H1 (cell line): ENCODE measurements around the gene GIGYF2. TPM values are rescaled to one million over a fixed set of nuclear protein-coding genes. Genes with fewer than 3 reads are reported as not detected.

Source experiments
- CTCF ChIA-PET: fragments of 300-600 bp; sonication (Branson Sonifier 250); formaldehyde crosslinking; loops from one replicate; lab custom pipeline; 2021; ENCODE audit not compliant: partially characterized antibody; lab: Charles Lee
- POLR2A ChIA-PET: fragments of 300-600 bp; sonication (Branson Sonifier 250); formaldehyde crosslinking; loops from one replicate; lab custom pipeline; 2021; ENCODE audit warnings: inconsistent platforms; ENCODE audit not compliant: partially characterized antibody; lab: Charles Lee
- DNase-seq, 2 experiments: peaks; one replicate each; pipeline versions ENCODE4 v3.0.0 to v3.0.0-alpha.2; 2010 to 2022; ENCODE audit warnings: low spot score in 2 of 2, low read depth in 1 of 2, mixed read lengths in 1 of 2
- FAIRE-seq: peaks from 2 replicates; lab custom pipeline; 2011; peaks lifted over from hg19 to GRCh38; lab: Jason Lieb, UNC
- H2AFZ ChIP-seq: 2 replicates; pipeline ENCODE4 v1.8.1; 2012; ENCODE audit warnings: low read length, inconsistent platforms
- H2AK5ac ChIP-seq: 2 replicates; pipeline ENCODE4 v1.6.1; 2013; ENCODE audit warnings: low read depth, low read length
- H2BK120ac ChIP-seq: replicated peaks from 2 replicates; pipeline ENCODE3; 2013; ENCODE audit warnings: low read depth, low read length, inconsistent platforms
- H2BK12ac ChIP-seq: 2 replicates; pipeline ENCODE4 v1.6.1; 2013; ENCODE audit warnings: low read depth, low read length
- H2BK15ac ChIP-seq: 2 replicates; pipeline ENCODE4 v1.6.1; 2013; ENCODE audit warnings: low read length
- H2BK20ac ChIP-seq: 2 replicates; pipeline ENCODE4 v1.6.1; 2013; ENCODE audit warnings: low read length
- H2BK5ac ChIP-seq: 2 replicates; pipeline ENCODE4 v1.6.1; 2013; ENCODE audit warnings: low read depth, low read length
- H3K14ac ChIP-seq: 2 replicates; pipeline ENCODE4 v1.6.1; 2013; ENCODE audit warnings: inconsistent platforms; ENCODE audit not compliant: insufficient read length
- H3K18ac ChIP-seq: 2 replicates; pipeline ENCODE4 v1.6.1; 2013; ENCODE audit warnings: low read length; ENCODE audit errors: extremely low read depth
- H3K23ac ChIP-seq: 2 replicates; pipeline ENCODE4 v1.6.1; 2013; ENCODE audit warnings: inconsistent platforms; ENCODE audit not compliant: insufficient read length
- H3K23me2 ChIP-seq: 2 replicates; pipeline ENCODE4 v1.6.1; 2013; ENCODE audit warnings: low read depth, low read length
- H3K27ac ChIP-seq: 2 replicates; pipeline ENCODE4 v1.6.1; 2011; ENCODE audit warnings: low read depth, low read length, inconsistent platforms
- H3K27me3 ChIP-seq, 4 experiments: replicated peaks in 1 of 4; 1 replicate in 1 of 4; 2 replicates in 3 of 4; pipeline versions ENCODE4 v1.6.1 to v1.8.1; 2011 to 2013; ENCODE audit warnings: low read length in 3 of 4, mild to moderate bottlenecking in 3 of 4, inconsistent platforms in 2 of 4, mixed read lengths in 2 of 4, moderate library complexity in 1 of 4; ENCODE audit not compliant: control insufficient read depth in 3 of 4, insufficient read depth in 3 of 4; ENCODE audit errors: extremely low read depth in 1 of 4
- H3K36me3 ChIP-seq, 4 experiments: 2 replicates each; pipeline versions ENCODE4 v1.6.1 to v1.8.1; 2011 to 2013; ENCODE audit warnings: mild to moderate bottlenecking in 4 of 4, low read length in 3 of 4, moderate library complexity in 2 of 4, control low read depth in 1 of 4, inconsistent platforms in 1 of 4; ENCODE audit not compliant: insufficient read depth in 4 of 4, control insufficient read depth in 2 of 4
- H3K4ac ChIP-seq: replicated peaks from 2 replicates; pipeline ENCODE3; 2013; ENCODE audit warnings: low read length, low read depth, mixed read lengths, inconsistent platforms; ENCODE audit not compliant: insufficient read length
- H3K4me1 ChIP-seq, 4 experiments: replicated peaks in 1 of 4; 1 replicate in 1 of 4; 2 replicates in 3 of 4; pipeline versions ENCODE4 v1.6.1 to v1.8.1; 2011 to 2013; ENCODE audit warnings: low read length in 3 of 4, inconsistent platforms in 2 of 4, mixed read lengths in 1 of 4; ENCODE audit not compliant: insufficient read depth in 4 of 4, control insufficient read depth in 3 of 4
- H3K4me2 ChIP-seq, 2 experiments: 2 replicates each; pipeline versions ENCODE4 v1.6.1 to v1.8.1; 2011 to 2013; ENCODE audit warnings: low read depth in 2 of 2, low read length in 2 of 2, control low read depth in 1 of 2, inconsistent platforms in 1 of 2, mild to moderate bottlenecking in 1 of 2; ENCODE audit not compliant: insufficient read depth in 1 of 2
- H3K4me3 ChIP-seq, 4 experiments: fragments of 200-600, 300-600 bp in 1 of 4; sonication (generic), shearing (Covaris generic), sonication (Bioruptor Twin) in 1 of 4; 2 replicates each; pipeline versions ENCODE4 v1.5.1 to v1.8.1; 2011 to 2016; ENCODE audit warnings: low read length in 4 of 4, low read depth in 3 of 4, control low read depth in 2 of 4, inconsistent platforms in 2 of 4, mild to moderate bottlenecking in 2 of 4, mixed read lengths in 1 of 4, moderate library complexity in 1 of 4; ENCODE audit not compliant: insufficient read depth in 2 of 4; ENCODE audit errors: extremely low read depth in 1 of 4
- H3K56ac ChIP-seq: replicated peaks from 2 replicates; pipeline ENCODE3; 2013; ENCODE audit warnings: low read depth, mild to moderate bottlenecking, mixed read lengths, low read length, inconsistent platforms; ENCODE audit not compliant: insufficient read length
- H3K79me1 ChIP-seq: 2 replicates; pipeline ENCODE4 v1.6.1; 2013; ENCODE audit warnings: low read depth, low read length, control low read depth
- H3K79me2 ChIP-seq, 2 experiments: 2 replicates each; pipeline versions ENCODE4 v1.6.1 to v1.8.1; 2012 to 2013; ENCODE audit warnings: low read length in 2 of 2, mild to moderate bottlenecking in 2 of 2, inconsistent platforms in 1 of 2; ENCODE audit not compliant: insufficient read depth in 2 of 2, control insufficient read depth in 1 of 2
- H3K9ac ChIP-seq, 4 experiments: replicated peaks in 1 of 4; 1 replicate in 1 of 4; 2 replicates in 3 of 4; pipeline versions ENCODE4 v1.6.1 to v1.8.1; 2011 to 2013; ENCODE audit warnings: low read depth in 3 of 4, low read length in 3 of 4, control low read depth in 2 of 4, mild to moderate bottlenecking in 2 of 4, moderate library complexity in 2 of 4, inconsistent platforms in 1 of 4; ENCODE audit errors: extremely low read depth in 1 of 4
- H3K9me3 ChIP-seq, 2 experiments: 2 replicates each; pipeline versions ENCODE4 v1.6.1 to v1.8.1; 2012 to 2013; ENCODE audit warnings: mild to moderate bottlenecking in 2 of 2, moderate library complexity in 2 of 2, control low read depth in 1 of 2, inconsistent platforms in 1 of 2, low read depth in 1 of 2, low read length in 1 of 2, mixed read lengths in 1 of 2; ENCODE audit not compliant: insufficient read depth in 2 of 2
- H4K20me1 ChIP-seq, 2 experiments: replicated peaks in 1 of 2; 2 replicates each; pipeline versions ENCODE3 to v1.8.1; 2011 to 2013; ENCODE audit warnings: inconsistent platforms in 2 of 2, low read length in 2 of 2, mild to moderate bottlenecking in 1 of 2; ENCODE audit not compliant: insufficient read depth in 2 of 2, control insufficient read depth in 1 of 2
- H4K5ac ChIP-seq: 2 replicates; pipeline ENCODE4 v1.6.1; 2013; ENCODE audit warnings: low read length, low read depth, mixed read lengths, inconsistent platforms; ENCODE audit not compliant: insufficient read length
- H4K8ac ChIP-seq: 2 replicates; pipeline ENCODE4 v1.8.0; 2013; ENCODE audit warnings: mild to moderate bottlenecking, moderate library complexity, low read length, inconsistent platforms; ENCODE audit not compliant: insufficient read depth; ENCODE audit errors: extremely low read depth
- H4K91ac ChIP-seq: replicated peaks from 2 replicates; pipeline ENCODE3; 2013; ENCODE audit warnings: low read length, mixed read lengths, inconsistent platforms; ENCODE audit not compliant: insufficient read length
- BACH1 ChIP-seq: IDR thresholded peaks from 2 replicates; pipeline ENCODE4 v1.6.1; 2012; ENCODE audit warnings: low read length, improper control_type of control experiment
- CBX5 ChIP-seq: fragments of 300-800, 300-1000 bp; sonication (generic); IDR thresholded peaks from 2 replicates; pipeline ENCODE4 v1.7.1; 2016; ENCODE audit warnings: antibody characterized with exemption, low read length, low read depth
- EZH2 ChIP-seq: fragments of 200-600 bp; sonication (generic); IDR thresholded peaks from 2 replicates; pipeline ENCODE4 v1.7.1; 2012; ENCODE audit warnings: low read depth, mild to moderate bottlenecking, moderate library complexity, low read length, inconsistent platforms; ENCODE audit not compliant: severe bottlenecking
- NANOG ChIP-seq: IDR thresholded peaks from 2 replicates; pipeline ENCODE4 v1.6.1; 2011; ENCODE audit warnings: low read length, low read depth, mild to moderate bottlenecking, inconsistent platforms; ENCODE audit not compliant: insufficient read depth, poor library complexity, severe bottlenecking
- SIRT6 ChIP-seq: IDR thresholded peaks from one replicate; pipeline ENCODE4 v1.7.1; 2012; ENCODE audit warnings: low read length, inconsistent platforms
- SP2 ChIP-seq: IDR thresholded peaks from 2 replicates; pipeline ENCODE4 v1.6.1; 2012; ENCODE audit warnings: mild to moderate bottlenecking, low read length, inconsistent platforms
- TEAD4 ChIP-seq: IDR thresholded peaks from 2 replicates; pipeline ENCODE4 v1.6.1; 2012; ENCODE audit warnings: low read depth, low read length, inconsistent platforms, mixed read lengths
- USF2 ChIP-seq: IDR thresholded peaks from 2 replicates; pipeline ENCODE4 v1.6.1; 2011; ENCODE audit warnings: low read length, improper control_type of control experiment
- polyA plus RNA-seq, 7 experiments: library from polyadenylated mRNA; depleted of rRNA in 3 of 7; stranded (reverse) in 5 of 7; unstranded in 2 of 7; fragments of >200 nt in 5 of 7; fragments of 200-250 nt in 2 of 7; gene quantifications; 1 replicate in 5 of 7; 2 replicates in 1 of 7; 4 replicates in 1 of 7; pipeline versions ENCODE4 v1.2.1 to v1.2.3, GENCODE V29; 2011 to 2013; ENCODE audit warnings: missing spikeins in 2 of 7, mixed read lengths in 2 of 7
- total RNA-seq: library from RNA; stranded (reverse); fragmentation: NEBNext Ultra II Directional; extraction: Animal tissue kit (Norgen Biotek cat#: 25700); gene quantifications from 2 replicates; pipeline ENCODE4 v1.2.1, GENCODE V29; 2021

The GIGYF2 gene
- total and polyA plus RNA-seq, 2 of the 8 experiments (the other 6 are each of a cell fraction or from before 2014, with no cell fraction given) = 22.3 to 62.0 TPM

GRCh38 chr2:232781765-232782164 lies 84.6 kb downstream of the GIGYF2 start:
- no peak overlapping the region for H3K23ac ChIP-seq
- H3K4me3 ChIP-seq = no peak overlapping the region
- POLR2A ChIA-PET = no interaction called here
- no peak overlapping the region for H2AFZ ChIP-seq
- H3K4ac ChIP-seq = no peak overlapping the region
- no peak overlapping the region for H2BK5ac ChIP-seq
- DNase-seq (no peak), FAIRE-seq (no peak)
- H3K27ac ChIP-seq = no peak overlapping the region
- H2AK5ac ChIP-seq = no peak overlapping the region
- H3K56ac ChIP-seq = no peak overlapping the region
- no peak overlapping the region for H2BK12ac ChIP-seq
- H2BK15ac ChIP-seq = no peak overlapping the region
- H3K4me2 ChIP-seq = no peak overlapping the region
- no peak overlapping the region for H2BK20ac ChIP-seq
- no peak overlapping the region for H3K14ac ChIP-seq
- H3K36me3 ChIP-seq = peaks cover 0 to 10% (median 0%) of the 10 kb centered on the region in 4 experiments; a peak in 2 of 8 replicates
- H4K20me1 ChIP-seq = peaks cover 0 to 2% of the 10 kb centered on the region in 2 experiments
- no peak overlapping the region for H3K9ac ChIP-seq
- TF ChIP-seq SIRT6 (no peak), BACH1 (no peak), SP2 (no peak), CBX5 (no peak), USF2 (no peak), NANOG (no peak), TEAD4 (no peak), EZH2 (no peak)
- no peak overlapping the region for H3K18ac ChIP-seq
- H4K5ac ChIP-seq = no peak overlapping the region
- no peaks in the 10 kb centered on the region for H3K23me2 ChIP-seq
- H3K79me2 ChIP-seq = peaks cover 0 to 2% of the 10 kb centered on the region in 2 experiments; a peak in 1 of 4 replicates
- no peaks in the 10 kb centered on the region for H3K4me1 ChIP-seq
- no peaks in the 10 kb centered on the region for H3K9me3 ChIP-seq
- H2BK120ac ChIP-seq = no peak overlapping the region
- H3K27me3 ChIP-seq = no peaks in the 10 kb centered on the region
- CTCF ChIA-PET = no interaction called here
- H3K79me1 ChIP-seq = no peaks in the 10 kb centered on the region; the same call in 1 of the 2 replicates
- H4K8ac ChIP-seq = no peak overlapping the region
- no peak overlapping the region for H4K91ac ChIP-seq
